Mucosa of stomach (tissue), 1 donor: ENCODE results near the gene THEMIS.

Source experiments
- H3K27me3 ChIP-seq: one replicate; pipeline ENCODE4 v1.7.0; 2013; ENCODE audit warnings: mild to moderate bottlenecking, low read length; ENCODE audit not compliant: control insufficient read depth, insufficient read depth
- H3K36me3 ChIP-seq: one replicate; pipeline ENCODE4 v1.7.0; 2013; ENCODE audit warnings: low read length; ENCODE audit not compliant: control insufficient read depth, insufficient read depth
- H3K4me1 ChIP-seq: one replicate; pipeline ENCODE4 v1.7.0; 2013; ENCODE audit warnings: mild to moderate bottlenecking, low read length; ENCODE audit not compliant: control insufficient read depth, insufficient read depth
- H3K4me3 ChIP-seq: one replicate; pipeline ENCODE4 v1.7.0; 2013; ENCODE audit warnings: low read length
- H3K9ac ChIP-seq: one replicate; pipeline ENCODE4 v1.7.0; 2013; ENCODE audit warnings: mild to moderate bottlenecking, low read length, moderate library complexity
- H3K9me3 ChIP-seq: one replicate; pipeline ENCODE4 v1.7.0; 2013; ENCODE audit warnings: mild to moderate bottlenecking, low read length, moderate library complexity; ENCODE audit not compliant: control insufficient read depth
- donor health status: Pancreatic carcinoma.

The THEMIS gene

DNA sequence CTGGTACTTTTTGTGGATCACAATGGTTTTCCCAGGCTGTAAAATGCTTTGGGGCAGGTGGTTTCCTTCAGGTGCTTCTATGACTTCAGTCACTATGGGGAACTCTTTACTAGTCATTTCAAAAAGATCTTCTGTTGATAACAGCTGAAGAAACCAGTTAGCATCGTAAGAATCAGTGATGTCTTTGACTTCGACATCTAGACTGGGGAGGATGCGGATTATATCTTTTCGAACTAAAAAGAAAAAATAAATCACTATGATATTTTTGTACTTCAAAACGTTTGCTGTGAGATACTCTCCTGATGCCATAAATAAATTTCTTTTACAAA lies 87.2 kb downstream of the THEMIS start:
- Histone ChIP-seq H3K27me3 (no peaks in the 10 kb centered on the region), H3K4me3 (no peak overlapping the region), H3K4me1 (no peaks in the 10 kb centered on the region), H3K9me3 (no peaks in the 10 kb centered on the region), H3K36me3 (no peaks in the 10 kb centered on the region), H3K9ac (no peak overlapping the region)

GRCh38 chr6:127812985-127813698 lies 87.7 kb downstream of the THEMIS start:
- Histone ChIP-seq H3K4me3 (no peak overlapping the region), H3K27me3 (no peaks in the 10 kb centered on the region), H3K9ac (no peak overlapping the region), H3K4me1 (no peaks in the 10 kb centered on the region), H3K9me3 (no peaks in the 10 kb centered on the region), H3K36me3 (no peaks in the 10 kb centered on the region)

DNA sequence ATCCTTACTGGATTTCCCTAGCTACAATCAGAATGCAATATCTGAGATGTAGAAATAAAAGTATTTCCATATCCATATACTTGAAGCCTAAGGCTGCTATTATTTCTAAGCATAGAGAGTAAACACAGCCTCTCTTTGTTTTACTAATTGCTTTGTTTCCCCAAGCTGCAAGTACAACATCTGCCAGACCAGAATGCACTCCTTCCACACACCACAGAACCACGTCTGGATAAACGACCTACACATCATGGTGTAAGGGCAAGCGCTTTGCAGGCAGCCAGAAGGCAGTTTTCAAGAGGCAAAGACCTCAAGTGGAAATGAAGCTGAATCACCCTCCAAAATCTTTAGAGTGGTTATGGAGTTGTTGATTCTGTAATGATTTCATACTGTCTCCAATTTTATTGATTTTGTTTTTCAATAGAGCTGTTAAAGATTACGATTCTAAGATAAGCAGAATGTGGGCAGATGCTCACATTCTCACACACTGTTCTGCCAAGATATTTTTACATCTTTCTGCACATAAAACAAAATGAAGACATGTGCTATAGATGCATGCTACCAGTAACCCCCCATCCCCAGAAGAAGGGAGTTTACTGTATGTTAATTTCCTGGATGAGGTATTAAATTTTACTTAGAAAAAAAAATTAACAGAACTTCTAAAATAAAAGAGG lies 88.8 kb downstream of the THEMIS start:
- no peaks in the 10 kb centered on the region for H3K27me3 ChIP-seq
- H3K36me3 ChIP-seq, result no peaks in the 10 kb centered on the region
- no peak overlapping the region for H3K9ac ChIP-seq
- H3K9me3 ChIP-seq, result no peaks in the 10 kb centered on the region
- H3K4me3 ChIP-seq, result no peak overlapping the region
- H3K4me1 ChIP-seq, result no peaks in the 10 kb centered on the region

DNA sequence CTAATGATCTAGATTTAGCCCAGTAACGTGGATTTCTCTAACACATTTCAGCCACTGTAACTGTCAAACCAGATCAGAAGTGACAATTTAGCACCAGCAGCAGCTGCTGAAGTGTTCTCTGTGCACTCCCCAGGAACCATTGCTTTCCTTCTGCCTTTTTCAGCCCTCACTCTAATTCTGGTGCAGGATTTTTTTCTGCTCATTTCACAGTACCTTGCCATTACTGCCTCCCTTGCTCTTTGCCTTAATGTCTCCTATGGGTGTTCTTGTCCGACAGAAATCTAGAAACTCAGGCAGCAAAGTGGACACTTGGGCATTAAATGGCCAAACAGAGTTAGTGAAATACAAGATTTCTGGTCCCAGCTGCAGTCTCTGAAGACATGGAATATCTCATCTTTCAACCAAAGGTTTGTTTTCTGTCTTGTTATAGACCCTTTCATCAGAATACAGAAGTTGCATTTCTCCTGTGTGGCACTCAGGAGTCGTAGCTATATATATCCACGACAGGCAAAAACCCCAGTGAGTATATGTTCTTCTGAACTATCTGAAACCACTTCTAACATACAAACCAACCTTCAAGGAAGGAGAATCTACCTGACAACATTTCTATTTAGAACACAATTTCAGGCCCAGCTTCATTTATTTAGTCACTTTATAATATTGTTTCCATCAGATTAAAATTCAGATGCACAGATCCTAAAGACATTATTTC lies 92.9 kb downstream of the THEMIS start:
- no peaks in the 10 kb centered on the region for H3K27me3 ChIP-seq
- H3K4me3 ChIP-seq, result no peak overlapping the region
- no peak overlapping the region for H3K9ac ChIP-seq
- H3K36me3 ChIP-seq, result no peaks in the 10 kb centered on the region
- H3K4me1 ChIP-seq, result no peaks in the 10 kb centered on the region
- H3K9me3 ChIP-seq, result no peaks in the 10 kb centered on the region

GRCh38 chr6:127796713-127797112 lies 104.1 kb downstream of the THEMIS start:
- Histone ChIP-seq H3K36me3 (no peaks in the 10 kb centered on the region), H3K9me3 (no peaks in the 10 kb centered on the region), H3K4me1 (no peaks in the 10 kb centered on the region), H3K4me3 (no peak overlapping the region), H3K9ac (no peak overlapping the region), H3K27me3 (no peaks in the 10 kb centered on the region)

- no peak overlapping the region for H3K4me3 ChIP-seq
- H3K4me1 ChIP-seq, result no peaks in the 10 kb centered on the region
- H3K27me3 ChIP-seq, result no peaks in the 10 kb centered on the region
- H3K36me3 ChIP-seq, result no peaks in the 10 kb centered on the region
- no peak overlapping the region for H3K9ac ChIP-seq
- H3K9me3 ChIP-seq, result no peaks in the 10 kb centered on the region
These were observed 106.5 kb downstream of the THEMIS start for GRCh38 chr6:127794405-127794804.

- no peaks in the 10 kb centered on the region for H3K36me3 ChIP-seq
- no peak overlapping the region for H3K4me3 ChIP-seq
- H3K27me3 ChIP-seq, result no peaks in the 10 kb centered on the region
- H3K9ac ChIP-seq, result no peak overlapping the region
- no peaks in the 10 kb centered on the region for H3K9me3 ChIP-seq
- no peaks in the 10 kb centered on the region for H3K4me1 ChIP-seq
These were observed 107.5 kb downstream of the THEMIS start for GRCh38 chr6:127793396-127793795.

DNA sequence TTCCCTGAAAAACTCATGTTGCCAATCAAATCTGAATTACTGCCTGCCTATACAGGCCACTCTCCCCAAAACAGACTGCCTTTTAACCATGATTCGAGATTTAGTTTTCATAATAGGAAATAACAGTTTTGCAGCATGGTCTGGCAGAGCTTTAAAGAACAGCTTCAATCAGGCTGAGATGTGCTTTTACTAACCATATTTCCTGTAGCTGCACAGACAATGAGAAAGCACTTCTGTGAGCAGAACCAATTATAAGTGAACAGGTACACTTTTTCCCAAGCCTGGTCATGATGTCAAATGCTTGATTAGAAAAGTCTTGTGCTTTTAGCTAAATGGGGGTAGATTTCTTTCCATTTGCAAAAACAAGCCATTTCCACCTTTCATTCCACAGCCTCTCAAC lies 108.2 kb downstream of the THEMIS start:
- no peaks in the 10 kb centered on the region for H3K9me3 ChIP-seq
- H3K4me1 ChIP-seq, result no peaks in the 10 kb centered on the region
- H3K9ac ChIP-seq, result no peak overlapping the region
- H3K36me3 ChIP-seq, result no peaks in the 10 kb centered on the region
- no peak overlapping the region for H3K4me3 ChIP-seq
- H3K27me3 ChIP-seq, result no peaks in the 10 kb centered on the region

- Histone ChIP-seq H3K27me3 (no peaks in the 10 kb centered on the region), H3K4me1 (no peaks in the 10 kb centered on the region), H3K4me3 (no peak overlapping the region), H3K9ac (no peak overlapping the region), H3K9me3 (no peaks in the 10 kb centered on the region), H3K36me3 (no peaks in the 10 kb centered on the region)
These were observed 108.9 kb downstream of the THEMIS start for GRCh38 chr6:127791779-127792528.

DNA sequence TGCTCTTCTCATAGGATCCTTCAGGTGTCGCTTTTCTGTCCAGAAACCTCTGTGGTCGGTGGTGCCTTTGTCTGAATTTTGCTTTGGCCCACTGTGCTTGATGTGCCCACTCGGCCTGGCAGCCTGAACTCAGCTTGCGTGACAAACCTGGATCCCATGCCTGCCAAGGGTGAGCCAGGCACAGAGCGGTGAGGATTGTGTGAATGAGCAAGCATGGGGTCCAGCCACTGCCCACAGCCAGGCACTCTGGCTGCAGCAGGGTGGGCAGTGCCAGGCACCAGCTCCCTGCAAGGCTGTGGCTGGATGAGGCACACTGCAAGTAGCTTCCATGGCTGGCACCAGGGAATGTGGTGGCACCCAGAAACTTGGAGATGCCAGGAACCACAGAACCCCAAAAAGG lies 110.3 kb downstream of the THEMIS start:
- Histone ChIP-seq H3K27me3 (no peaks in the 10 kb centered on the region), H3K9ac (no peak overlapping the region), H3K4me1 (no peaks in the 10 kb centered on the region), H3K36me3 (no peaks in the 10 kb centered on the region), H3K4me3 (no peak overlapping the region), H3K9me3 (no peaks in the 10 kb centered on the region)

DNA sequence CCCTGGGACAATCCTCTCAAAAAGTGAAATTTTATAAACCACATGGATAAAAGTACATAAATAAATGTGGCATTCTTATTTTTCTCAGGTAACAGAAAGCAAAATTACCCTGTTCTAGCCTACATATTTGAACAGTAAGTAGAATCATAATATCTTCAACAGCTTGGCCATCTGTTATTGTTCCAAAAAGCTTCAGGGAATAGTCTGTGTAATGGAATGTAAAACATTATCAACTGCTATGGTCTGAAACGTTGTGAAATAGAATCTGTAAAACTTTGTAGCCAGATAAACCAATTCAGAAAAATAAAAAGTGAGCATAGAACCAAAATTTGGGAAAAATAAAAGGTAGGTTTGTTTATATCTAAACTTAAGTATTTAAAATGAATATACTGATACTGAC lies 114.7 kb downstream of the THEMIS start:
- Histone ChIP-seq H3K36me3 (no peaks in the 10 kb centered on the region), H3K9ac (no peak overlapping the region), H3K4me1 (no peaks in the 10 kb centered on the region), H3K4me3 (no peak overlapping the region), H3K9me3 (no peaks in the 10 kb centered on the region), H3K27me3 (no peaks in the 10 kb centered on the region)

- Histone ChIP-seq H3K4me1 (no peaks in the 10 kb centered on the region), H3K27me3 (no peaks in the 10 kb centered on the region), H3K4me3 (no peak overlapping the region), H3K9ac (no peak overlapping the region), H3K36me3 (no peaks in the 10 kb centered on the region), H3K9me3 (no peaks in the 10 kb centered on the region)
These were observed 116.4 kb downstream of the THEMIS start for GRCh38 chr6:127784468-127784867.
